ENCODE measurements around the gene BHLHE23. TPM values are rescaled to one million over a fixed set of nuclear protein-coding genes. Genes with fewer than 3 reads are reported as not detected.
A peak's percentile ranks its signal among the peaks of the same experiment; 100 is the strongest.

Gene BHLHE23
- not detected for total RNA-seq
- not detected for total RNA-seq (2013)

DNA sequence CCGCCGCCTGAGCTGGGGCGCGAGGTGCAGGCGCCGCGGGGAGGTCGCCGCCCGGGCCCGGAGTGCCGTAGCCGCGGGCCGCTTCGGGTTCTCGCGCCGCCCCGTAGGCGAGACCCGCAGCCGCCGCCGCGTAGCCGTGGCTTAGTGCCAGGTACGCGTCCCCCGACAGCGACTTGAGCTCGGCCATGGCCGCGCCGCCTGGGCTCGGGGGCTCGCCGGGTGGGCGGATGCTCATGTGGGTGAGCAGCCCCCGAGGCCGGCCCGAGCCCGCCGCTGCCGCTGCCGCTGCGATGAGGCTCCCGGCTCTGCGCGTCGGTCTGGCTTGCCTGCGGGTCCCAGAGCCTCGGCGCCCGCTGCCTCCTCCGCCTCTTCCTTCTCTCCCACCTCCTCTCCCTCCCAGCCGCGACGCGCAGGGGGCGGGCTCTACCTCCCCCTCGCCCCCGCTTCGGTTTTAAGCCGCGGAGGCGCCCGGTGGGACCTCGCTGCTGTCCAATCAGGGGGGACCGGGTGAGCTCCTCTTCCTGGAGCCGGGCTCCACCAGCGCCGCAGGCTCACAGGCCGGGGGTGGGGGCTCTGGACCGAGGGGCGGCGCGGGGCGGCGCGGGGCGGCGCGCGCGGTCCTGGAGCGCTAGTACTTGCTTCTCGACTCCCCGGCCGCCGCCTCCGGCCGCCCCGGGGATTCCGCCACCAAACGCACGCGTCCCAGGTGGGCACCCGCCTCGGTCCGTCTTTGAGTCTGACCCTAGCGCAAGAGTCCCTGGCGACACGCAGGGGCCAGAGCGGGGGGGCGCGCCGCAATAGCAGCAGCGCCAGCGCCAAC, at the start of gene BHLHE23:
BHLHE23 (minus strand) TSS at position 425 of the 820 bp plus-strand sequence; CDS start at position 235, 190 bp downstream.
- H3K27ac Mint-ChIP-seq: no peak within 1 kb of the TSS
- H3K36me3 Mint-ChIP-seq: no peaks in the 10 kb centered on the region
- ATAC-seq (peak in 1 of 3 donors; percentile 10), DNase-seq (peak in 1 of 2 donors; percentile 48)
- no peaks in the 10 kb centered on the region for H3K9me3 Mint-ChIP-seq
- H3K27ac ChIP-seq (ENCODE audit: low read length): no peak within 1 kb of the TSS
- WGBS (ENCODE audit: insufficient coverage): 1% methylated on average over 110 of the region's 110 CpGs
- H3K9me3 ChIP-seq (ENCODE audit: control insufficient read depth, insufficient read depth, low read length): no peaks in the 10 kb centered on the region
- H3K4me1 Mint-ChIP-seq: peaks cover 11 to 29% of the 10 kb centered on the region in 2 donors
- peak within 1 kb of the TSS; percentile 45 for H3K4me3 Mint-ChIP-seq
- intact Hi-C loops (cut with micrococcal nuclease): no loop called here
- no peaks in the 10 kb centered on the region for H3K36me3 ChIP-seq (ENCODE audit: control insufficient read depth, insufficient read depth, low read length)
- peaks cover 48% of the 10 kb centered on the region for H3K4me1 ChIP-seq (ENCODE audit: control insufficient read depth, insufficient read depth, low read length)
- H3K27me3 ChIP-seq (ENCODE audit: control insufficient read depth, insufficient read depth, low read length): peaks cover 60% of the 10 kb centered on the region
- no peak within 1 kb of the TSS for H3K4me3 ChIP-seq (ENCODE audit: low read length)
- H3K27me3 Mint-ChIP-seq (ENCODE audit: low read depth in 2 of 2): peaks cover 40 to 42% of the 10 kb centered on the region in 2 donors
- TF ChIP-seq, protein P1, sequence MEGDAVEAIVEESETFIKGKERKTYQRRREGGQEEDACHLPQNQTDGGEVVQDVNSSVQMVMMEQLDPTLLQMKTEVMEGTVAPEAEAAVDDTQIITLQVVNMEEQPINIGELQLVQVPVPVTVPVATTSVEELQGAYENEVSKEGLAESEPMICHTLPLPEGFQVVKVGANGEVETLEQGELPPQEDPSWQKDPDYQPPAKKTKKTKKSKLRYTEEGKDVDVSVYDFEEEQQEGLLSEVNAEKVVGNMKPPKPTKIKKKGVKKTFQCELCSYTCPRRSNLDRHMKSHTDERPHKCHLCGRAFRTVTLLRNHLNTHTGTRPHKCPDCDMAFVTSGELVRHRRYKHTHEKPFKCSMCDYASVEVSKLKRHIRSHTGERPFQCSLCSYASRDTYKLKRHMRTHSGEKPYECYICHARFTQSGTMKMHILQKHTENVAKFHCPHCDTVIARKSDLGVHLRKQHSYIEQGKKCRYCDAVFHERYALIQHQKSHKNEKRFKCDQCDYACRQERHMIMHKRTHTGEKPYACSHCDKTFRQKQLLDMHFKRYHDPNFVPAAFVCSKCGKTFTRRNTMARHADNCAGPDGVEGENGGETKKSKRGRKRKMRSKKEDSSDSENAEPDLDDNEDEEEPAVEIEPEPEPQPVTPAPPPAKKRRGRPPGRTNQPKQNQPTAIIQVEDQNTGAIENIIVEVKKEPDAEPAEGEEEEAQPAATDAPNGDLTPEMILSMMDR (IDR thresholded peaks at IDR 0.05): no peak

DNA sequence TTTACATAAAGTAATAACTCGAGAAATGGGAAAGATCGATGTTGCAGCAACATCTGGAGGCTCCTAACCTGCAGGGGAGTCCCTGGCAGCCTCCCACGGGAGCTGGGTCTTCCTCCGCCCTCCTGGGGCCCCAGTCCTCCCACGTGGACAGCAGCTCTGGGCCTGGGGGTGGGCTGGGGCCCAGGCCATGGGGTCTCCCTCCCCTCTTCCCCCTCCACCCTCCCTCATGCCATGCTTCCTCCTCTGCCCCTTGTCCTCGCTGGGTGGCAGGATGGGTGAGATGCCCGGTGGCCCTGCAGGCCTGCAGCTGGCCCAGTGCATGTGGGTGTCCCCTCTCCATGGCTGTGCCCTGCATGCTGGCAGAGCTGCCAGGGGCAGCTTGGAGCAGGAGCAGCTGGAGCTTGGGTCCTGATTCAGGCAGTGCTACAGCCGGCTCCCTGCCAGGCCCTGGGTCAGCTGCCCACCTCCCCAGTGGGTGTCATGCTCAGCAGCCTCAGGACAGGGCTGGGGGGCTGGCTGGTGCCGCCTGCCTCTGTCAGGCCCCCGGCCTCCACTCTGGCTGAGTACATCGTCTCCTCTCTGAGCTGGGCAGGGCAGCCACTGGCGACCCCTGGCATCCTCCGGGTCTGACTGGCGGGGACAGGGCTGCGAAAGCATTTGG, 48.9 kb upstream of the BHLHE23 start:
- no peaks in the 10 kb centered on the region for H3K4me1 Mint-ChIP-seq
- Histone ChIP-seq H3K4me1 (ENCODE audit: control insufficient read depth, insufficient read depth, low read length) (peaks cover 7% of the 10 kb centered on the region), H3K27me3 (ENCODE audit: control insufficient read depth, insufficient read depth, low read length) (no peaks in the 10 kb centered on the region), H3K9me3 (ENCODE audit: control insufficient read depth, insufficient read depth, low read length) (no peaks in the 10 kb centered on the region), H3K27ac (ENCODE audit: low read length) (no peak overlapping the region), H3K4me3 (ENCODE audit: low read length) (no peak overlapping the region), H3K36me3 (ENCODE audit: control insufficient read depth, insufficient read depth, low read length) (no peaks in the 10 kb centered on the region)
- no peak overlapping the region for H3K4me3 Mint-ChIP-seq
- intact Hi-C loops (cut with micrococcal nuclease): loop anchor here (5.0 kb wide), 2 partner anchors 127 to 327 kb away; no protein-coding TSS in a partner anchor
- TF ChIP-seq, protein P1 (IDR thresholded peaks at IDR 0.05): no peak
- peak in 1 of 3 donors; percentile 15 for ATAC-seq
- H3K9me3 Mint-ChIP-seq: no peaks in the 10 kb centered on the region
- H3K27me3 Mint-ChIP-seq (ENCODE audit: low read depth in 2 of 2): peaks cover 0 to 6% of the 10 kb centered on the region in 2 donors
- H3K36me3 Mint-ChIP-seq: no peaks in the 10 kb centered on the region
- no peak overlapping the region for H3K27ac Mint-ChIP-seq
- WGBS (ENCODE audit: insufficient coverage): 68% methylated on average over 15 of the region's 15 CpGs
- no peak for DNase-seq

DNA sequence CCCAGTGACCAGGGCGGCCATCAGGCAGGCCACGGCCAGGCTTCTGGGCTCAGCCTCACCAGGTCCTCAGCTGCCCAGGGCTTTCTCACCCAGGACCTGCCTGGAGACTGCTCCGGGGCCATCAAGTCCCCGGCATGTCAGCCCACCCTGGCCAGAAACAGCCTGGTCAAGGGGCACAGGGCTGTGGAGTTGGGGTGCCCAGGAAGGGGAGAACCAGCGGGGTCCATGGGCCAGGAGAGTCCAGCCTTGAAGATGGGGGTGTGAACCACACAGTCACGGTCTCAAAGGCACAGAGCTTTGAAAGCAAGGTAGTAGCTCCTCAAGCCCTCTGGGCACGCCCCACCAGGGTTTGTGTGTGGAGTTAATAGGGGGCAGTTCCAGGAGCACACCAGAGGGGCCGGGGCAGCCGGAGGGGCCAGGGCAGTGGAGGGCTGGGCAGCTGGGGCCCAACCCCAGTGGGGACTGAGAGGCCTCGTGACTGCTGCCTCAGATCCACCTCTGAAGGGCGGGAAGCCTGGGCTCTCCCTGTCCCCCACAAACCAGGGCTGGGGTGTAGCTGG, 48.0 kb upstream of the BHLHE23 start:
- TF ChIP-seq, protein P1 (IDR thresholded peaks at IDR 0.05): no peak
- no peaks in the 10 kb centered on the region for H3K36me3 Mint-ChIP-seq
- H3K4me1 Mint-ChIP-seq: no peaks in the 10 kb centered on the region
- no peak overlapping the region for H3K27ac Mint-ChIP-seq
- WGBS (ENCODE audit: insufficient coverage): 82% methylated on average over 11 of the region's 11 CpGs
- Histone ChIP-seq H3K4me3 (ENCODE audit: low read length) (no peak overlapping the region), H3K27ac (ENCODE audit: low read length) (no peak overlapping the region), H3K36me3 (ENCODE audit: control insufficient read depth, insufficient read depth, low read length) (no peaks in the 10 kb centered on the region), H3K9me3 (ENCODE audit: control insufficient read depth, insufficient read depth, low read length) (no peaks in the 10 kb centered on the region), H3K4me1 (ENCODE audit: control insufficient read depth, insufficient read depth, low read length) (peaks cover 7% of the 10 kb centered on the region), H3K27me3 (ENCODE audit: control insufficient read depth, insufficient read depth, low read length) (no peaks in the 10 kb centered on the region)
- DNase-seq (no peak), ATAC-seq (no peak)
- no peaks in the 10 kb centered on the region for H3K9me3 Mint-ChIP-seq
- no peak overlapping the region for H3K4me3 Mint-ChIP-seq
- intact Hi-C loops (cut with micrococcal nuclease): loop anchor here (5.0 kb wide), 2 partner anchors 128 to 328 kb away; no protein-coding TSS in a partner anchor
- H3K27me3 Mint-ChIP-seq (ENCODE audit: low read depth in 2 of 2): peaks cover 0 to 6% of the 10 kb centered on the region in 2 donors

All from natural killer cell (primary cell).